ENCODE results near the gene HS3ST5. TPM values are rescaled to one million over a fixed set of nuclear protein-coding genes. Genes with fewer than 3 reads are reported as not detected.
"Not testable (repeated sequence)": the region's sequence is repeated elsewhere in the genome, so short reads cannot be mapped to it uniquely, and the experiment has no call there.

Gene HS3ST5
- total RNA-seq, 1 experiment from 2014 or later = 0.55 TPM

- Histone ChIP-seq H3K4me3 (no peak overlapping the region), H3K27me3 (no peaks in the 10 kb centered on the region), H3K36me3 (no peaks in the 10 kb centered on the region), H3K4me1 (peaks cover 15% of the 10 kb centered on the region), H3K9me3 (replicated peaks) (no peaks in the 10 kb centered on the region), H3K27ac (no peak overlapping the region)
- DNase-seq = no peak
Measured at GRCh38 chr6:114274836-114275235, 68.0 kb downstream of the HS3ST5 start.

- no peak for DNase-seq
- H3K27ac ChIP-seq = no peak overlapping the region
- H3K9me3 ChIP-seq (replicated peaks) = no peaks in the 10 kb centered on the region
- peaks cover 22% of the 10 kb centered on the region for H3K4me1 ChIP-seq
- no peak overlapping the region for H3K4me3 ChIP-seq
- H3K27me3 ChIP-seq = no peaks in the 10 kb centered on the region
- no peaks in the 10 kb centered on the region for H3K36me3 ChIP-seq
Measured at GRCh38 chr6:114272582-114272981, 70.2 kb downstream of the HS3ST5 start.

GRCh38 chr6:114271405-114271804, 71.4 kb downstream of the HS3ST5 start:
- H3K27me3 ChIP-seq = no peaks in the 10 kb centered on the region
- no peak for DNase-seq

GRCh38 chr6:114267897-114268296, 74.9 kb downstream of the HS3ST5 start:
- no peak for DNase-seq
- H3K36me3 ChIP-seq = no peaks in the 10 kb centered on the region
- H3K4me3 ChIP-seq = no peak overlapping the region
- H3K4me1 ChIP-seq = peaks cover 12% of the 10 kb centered on the region
- no peaks in the 10 kb centered on the region for H3K27me3 ChIP-seq
- no peak overlapping the region for H3K27ac ChIP-seq
- no peaks in the 10 kb centered on the region for H3K9me3 ChIP-seq (replicated peaks)

More at GRCh38 chr6:114271405-114271804, 71.4 kb downstream of the HS3ST5 start:
- Histone ChIP-seq H3K36me3 (no peaks in the 10 kb centered on the region), H3K4me3 (no peak overlapping the region), H3K9me3 (replicated peaks) (no peaks in the 10 kb centered on the region), H3K4me1 (peaks cover 12% of the 10 kb centered on the region), H3K27ac (no peak overlapping the region)

- Histone ChIP-seq H3K4me1 (no peaks in the 10 kb centered on the region), H3K27ac (no peak overlapping the region), H3K27me3 (no peaks in the 10 kb centered on the region), H3K36me3 (no peaks in the 10 kb centered on the region), H3K4me3 (no peak overlapping the region), H3K9me3 (replicated peaks) (no peaks in the 10 kb centered on the region)
- DNase-seq = no peak
Measured at GRCh38 chr6:114260810-114261209, 82.0 kb downstream of the HS3ST5 start.

GRCh38 chr6:114258376-114258775, 84.4 kb downstream of the HS3ST5 start:
- Histone ChIP-seq H3K36me3 (no peaks in the 10 kb centered on the region), H3K4me3 (no peak overlapping the region), H3K27me3 (no peaks in the 10 kb centered on the region), H3K9me3 (replicated peaks) (no peaks in the 10 kb centered on the region), H3K4me1 (no peaks in the 10 kb centered on the region), H3K27ac (no peak overlapping the region)
- DNase-seq = no peak

GRCh38 chr6:114253431-114253830, 89.4 kb downstream of the HS3ST5 start:
- Histone ChIP-seq H3K9me3 (replicated peaks) (no peaks in the 10 kb centered on the region), H3K27ac (no peak overlapping the region), H3K36me3 (no peaks in the 10 kb centered on the region), H3K4me1 (peaks cover 27% of the 10 kb centered on the region), H3K27me3 (no peaks in the 10 kb centered on the region), H3K4me3 (no peak overlapping the region)
- no peak for DNase-seq

GRCh38 chr6:114249522-114249921, 93.3 kb downstream of the HS3ST5 start:
- H3K36me3 ChIP-seq = no peaks in the 10 kb centered on the region
- H3K27ac ChIP-seq = peak overlapping the region; percentile 88
- H3K4me3 ChIP-seq = no peak overlapping the region
- H3K4me1 ChIP-seq = peaks cover 34% of the 10 kb centered on the region
- H3K27me3 ChIP-seq = no peaks in the 10 kb centered on the region
- DNase-seq = peak; percentile 84 to 87
- H3K9me3 ChIP-seq (replicated peaks) = no peaks in the 10 kb centered on the region

- Histone ChIP-seq H3K4me3 (no peak overlapping the region), H3K27me3 (no peaks in the 10 kb centered on the region), H3K36me3 (no peaks in the 10 kb centered on the region), H3K9me3 (replicated peaks) (no peaks in the 10 kb centered on the region), H3K4me1 (peaks cover 33% of the 10 kb centered on the region), H3K27ac (peak overlapping the region; percentile 2; the same call in 1 of the 2 replicates)
- DNase-seq = peak in 1 of 2 experiments; percentile 19
Measured at GRCh38 chr6:114247101-114247500, 95.7 kb downstream of the HS3ST5 start.

GRCh38 chr6:114240796-114241195, 102.0 kb downstream of the HS3ST5 start:
- no peaks in the 10 kb centered on the region for H3K4me1 ChIP-seq
- DNase-seq = no peak
- H3K4me3 ChIP-seq = no peak overlapping the region
- H3K27me3 ChIP-seq = no peaks in the 10 kb centered on the region
- H3K9me3 ChIP-seq (replicated peaks) = no peaks in the 10 kb centered on the region
- H3K36me3 ChIP-seq = no peaks in the 10 kb centered on the region
- H3K27ac ChIP-seq = no peak overlapping the region

- H3K27ac ChIP-seq = no peak overlapping the region
- H3K9me3 ChIP-seq (replicated peaks) = no peaks in the 10 kb centered on the region; the same call in 1 of the 2 replicates
- no peaks in the 10 kb centered on the region for H3K36me3 ChIP-seq
- no peak overlapping the region for H3K4me3 ChIP-seq
- DNase-seq = no peak
- no peaks in the 10 kb centered on the region; the same call in 1 of the 2 replicates for H3K4me1 ChIP-seq
- no peaks in the 10 kb centered on the region for H3K27me3 ChIP-seq
Measured at GRCh38 chr6:114228675-114229074, 114.1 kb downstream of the HS3ST5 start.

GRCh38 chr6:114227944-114228468, 114.8 kb downstream of the HS3ST5 start:
- Histone ChIP-seq H3K4me3 (no peak overlapping the region), H3K4me1 (no peaks in the 10 kb centered on the region; the same call in 1 of the 2 replicates), H3K9me3 (replicated peaks) (no peaks in the 10 kb centered on the region), H3K27ac (no peak overlapping the region), H3K36me3 (no peaks in the 10 kb centered on the region), H3K27me3 (no peaks in the 10 kb centered on the region)
- no peak for DNase-seq

GRCh38 chr6:114220241-114220640, 122.6 kb downstream of the HS3ST5 start:
- H3K4me1 ChIP-seq = peaks cover 29% of the 10 kb centered on the region
- DNase-seq = no peak
- no peaks in the 10 kb centered on the region for H3K36me3 ChIP-seq
- no peak overlapping the region for H3K27ac ChIP-seq
- H3K27me3 ChIP-seq = no peaks in the 10 kb centered on the region
- H3K9me3 ChIP-seq (replicated peaks) = peaks cover 4% of the 10 kb centered on the region; the same call in 1 of the 2 replicates
- no peak overlapping the region for H3K4me3 ChIP-seq

GRCh38 chr6:114218437-114219340, 124.1 kb downstream of the HS3ST5 start:
- peak in 1 of 2 experiments; percentile 36 for DNase-seq
- Histone ChIP-seq H3K4me3 (no peak overlapping the region), H3K9me3 (replicated peaks) (peaks cover 4% of the 10 kb centered on the region; the same call in 1 of the 2 replicates), H3K27me3 (no peaks in the 10 kb centered on the region), H3K4me1 (peaks cover 29% of the 10 kb centered on the region), H3K27ac (peak overlapping the region; percentile 13), H3K36me3 (no peaks in the 10 kb centered on the region)

GRCh38 chr6:114217996-114218395, 124.8 kb downstream of the HS3ST5 start:
- not testable (repeated sequence) for H3K27me3 ChIP-seq; H3K9me3 ChIP-seq (replicated peaks); H3K4me3 ChIP-seq; DNase-seq; H3K36me3 ChIP-seq
- Histone ChIP-seq H3K4me1 (peaks cover 29% of the 10 kb centered on the region), H3K27ac (peak overlapping the region; percentile 82)

Data from SJCRH30 (cell line).